Tibial nerve (tissue), 4 donors: Measurements from ENCODE around the gene PSMC1. TPM values are rescaled to one million over a fixed set of nuclear protein-coding genes. Genes with fewer than 3 reads are reported as not detected.
A peak's percentile ranks its signal among the peaks of the same experiment; 100 is the strongest.

Experiments used
- DNase-seq, 2 donors: peaks; one replicate each; pipeline ENCODE4 v3.0.0-alpha.2; 2019; ENCODE audit warnings: low spot score in 2 of 2
- H3K27ac ChIP-seq, 4 donors: fragments of 200-600 bp; sonication (generic) in 3 of 4; one replicate each; pipeline ENCODE4 v1.5.1; 2017 to 2019; ENCODE audit warnings: mild to moderate bottlenecking in 1 of 4
- H3K27me3 ChIP-seq, 2 donors: fragments of 200-600 bp; sonication (generic) in 1 of 2; one replicate each; pipeline versions ENCODE4 v1.5.1 to v1.6.0; 2017 to 2019
- H3K36me3 ChIP-seq, 3 donors: fragments of 200-600 bp; sonication (generic); one replicate each; pipeline ENCODE4 v1.5.1; 2018 to 2019
- H3K4me1 ChIP-seq, 4 donors: fragments of 200-600 bp; sonication (generic) in 3 of 4; one replicate each; pipeline ENCODE4 v1.5.1; 2017 to 2019
- H3K4me3 ChIP-seq, 4 donors: fragments of 200-600 bp; sonication (generic) in 3 of 4; one replicate each; pipeline ENCODE4 v1.5.1; 2017 to 2019; ENCODE audit warnings: mild to moderate bottlenecking in 1 of 4, moderate library complexity in 1 of 4
- H3K9me3 ChIP-seq, 4 donors: fragments of 200-600 bp; sonication (generic) in 3 of 4; one replicate each; pipeline ENCODE4 v1.5.1; 2017 to 2019
- EP300 ChIP-seq, 2 donors: sonication (generic); formaldehyde crosslinking; IDR thresholded peaks; one replicate each; pipeline ENCODE4 v1.6.1; 2017; ENCODE audit warnings: antibody characterized with exemption in 2 of 2, mild to moderate bottlenecking in 1 of 2
- POLR2A ChIP-seq, 2 donors: fragments of 450-650 bp; IDR thresholded peaks; one replicate each; pipeline ENCODE4 v1.6.1; 2017; ENCODE audit warnings: antibody characterized with exemption in 2 of 2, mild to moderate bottlenecking in 2 of 2, moderate library complexity in 2 of 2
- WGBS, 2 donors: methylation state at CpG; one replicate each; pipeline ENCODE4 v1.1.5; 2018; 5-methylcytosine and 5-hydroxymethylcytosine counted together
- total RNA-seq, 4 donors: library from RNA; depleted of rRNA; stranded (reverse); fragments of >200 nt; gene quantifications; one replicate each; pipeline ENCODE4 v1.1.0, GENCODE V29; 2016
- TF ChIP-seq, protein P1 (sequence below), 5 experiments: fragments of 200-600 bp in 3 of 5; fragments of 450-650 bp in 2 of 5; sonication (generic) in 3 of 5; IDR thresholded peaks; one replicate each; pipeline ENCODE4 v1.5.1; 2016 to 2019; ENCODE audit warnings: antibody characterized with exemption in 5 of 5, mild to moderate bottlenecking in 3 of 5, moderate library complexity in 2 of 5

PSMC1 gene
- total RNA-seq, 4 donors from 2014 or later: 48.9 to 108 (median 76.8) TPM

DNA sequence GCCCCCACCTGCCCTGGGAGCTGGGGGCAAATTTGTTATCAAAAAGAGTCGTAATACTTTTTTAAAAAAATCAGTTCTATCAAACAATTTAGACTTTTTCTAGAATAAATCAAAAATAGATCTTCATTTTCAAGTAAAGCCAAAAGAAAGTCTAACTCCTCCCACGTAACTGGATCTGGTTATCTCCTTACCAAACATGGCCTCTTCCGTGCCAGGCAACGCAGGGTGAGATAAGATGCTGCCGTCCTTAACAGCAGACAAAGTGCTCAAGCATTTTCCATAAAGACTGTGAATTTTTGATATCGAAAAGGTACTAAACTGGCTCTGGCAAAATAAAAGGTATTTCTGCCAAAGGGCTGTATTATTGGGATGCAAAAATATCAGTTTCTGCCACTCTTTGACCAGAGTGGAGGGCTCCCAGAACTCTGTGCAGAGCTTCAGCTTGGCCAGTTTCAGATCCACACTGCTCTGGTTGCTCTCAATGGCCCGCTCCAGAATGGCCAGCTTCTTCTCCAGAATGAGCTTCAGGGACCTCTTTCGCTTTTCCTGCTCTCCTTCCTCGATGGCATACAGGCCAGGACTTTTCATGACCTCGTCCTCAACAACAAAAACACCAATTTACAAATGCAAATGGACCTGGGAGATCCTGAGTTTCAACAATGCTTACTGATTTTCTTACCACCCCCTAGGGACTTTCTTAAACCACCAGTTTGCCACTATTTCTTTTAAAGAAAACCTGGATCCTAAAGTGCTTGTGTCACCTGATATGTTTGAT lies 46.4 kb downstream of the PSMC1 start:
- DNase-seq: no peak
- Histone ChIP-seq H3K27me3 (no peaks in the 10 kb centered on the region), H3K27ac (peak overlapping the region in 3 of 4 donors; percentile 31 to 80 (median 40)), H3K9me3 (no peaks in the 10 kb centered on the region), H3K4me1 (peaks cover 0 to 28% (median 6%) of the 10 kb centered on the region in 4 donors), H3K36me3 (peaks cover 3 to 54% (median 6%) of the 10 kb centered on the region in 3 donors), H3K4me3 (no peak overlapping the region)
- TF ChIP-seq EP300 (IDR thresholded peaks at IDR 0.05) (no peak), POLR2A (IDR thresholded peaks at IDR 0.05) (no peak)
- TF ChIP-seq, protein P1, sequence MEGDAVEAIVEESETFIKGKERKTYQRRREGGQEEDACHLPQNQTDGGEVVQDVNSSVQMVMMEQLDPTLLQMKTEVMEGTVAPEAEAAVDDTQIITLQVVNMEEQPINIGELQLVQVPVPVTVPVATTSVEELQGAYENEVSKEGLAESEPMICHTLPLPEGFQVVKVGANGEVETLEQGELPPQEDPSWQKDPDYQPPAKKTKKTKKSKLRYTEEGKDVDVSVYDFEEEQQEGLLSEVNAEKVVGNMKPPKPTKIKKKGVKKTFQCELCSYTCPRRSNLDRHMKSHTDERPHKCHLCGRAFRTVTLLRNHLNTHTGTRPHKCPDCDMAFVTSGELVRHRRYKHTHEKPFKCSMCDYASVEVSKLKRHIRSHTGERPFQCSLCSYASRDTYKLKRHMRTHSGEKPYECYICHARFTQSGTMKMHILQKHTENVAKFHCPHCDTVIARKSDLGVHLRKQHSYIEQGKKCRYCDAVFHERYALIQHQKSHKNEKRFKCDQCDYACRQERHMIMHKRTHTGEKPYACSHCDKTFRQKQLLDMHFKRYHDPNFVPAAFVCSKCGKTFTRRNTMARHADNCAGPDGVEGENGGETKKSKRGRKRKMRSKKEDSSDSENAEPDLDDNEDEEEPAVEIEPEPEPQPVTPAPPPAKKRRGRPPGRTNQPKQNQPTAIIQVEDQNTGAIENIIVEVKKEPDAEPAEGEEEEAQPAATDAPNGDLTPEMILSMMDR (IDR thresholded peaks at IDR 0.05): no peak
- WGBS, 2 donors: 80 to 82% methylated on average over 10 of the region's 10 CpGs

GRCh38 chr14:90303473-90303872 lies 47.1 kb downstream of the PSMC1 start:
- no peak for TF ChIP-seq EP300 (IDR thresholded peaks at IDR 0.05)
- no peak for TF ChIP-seq POLR2A (IDR thresholded peaks at IDR 0.05)
- H3K36me3 ChIP-seq: peaks cover 3 to 50% (median 6%) of the 10 kb centered on the region in 3 donors
- H3K27ac ChIP-seq: no peak overlapping the region

DNA sequence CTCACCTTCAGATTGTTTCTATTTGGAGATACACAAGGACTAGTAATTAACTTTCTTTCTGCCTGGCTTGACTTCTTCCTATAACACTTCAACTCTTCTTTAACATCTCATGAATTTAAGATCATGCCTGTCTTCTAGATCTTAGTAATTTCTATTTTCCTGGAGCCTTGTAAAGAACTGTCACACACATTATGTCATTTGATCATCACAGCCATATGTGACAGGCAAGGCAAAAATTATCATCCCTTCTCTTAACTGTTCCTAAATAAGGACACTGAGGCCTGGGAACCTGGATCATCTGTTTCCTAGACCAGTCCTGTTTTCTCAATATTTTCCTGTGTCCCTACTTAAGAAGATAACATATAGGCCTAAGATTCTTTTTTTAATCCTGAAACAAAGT lies 48.1 kb downstream of the PSMC1 start:
- Histone ChIP-seq H3K27me3 (no peaks in the 10 kb centered on the region), H3K9me3 (no peaks in the 10 kb centered on the region), H3K4me1 (peaks cover 0 to 39% (median 6%) of the 10 kb centered on the region in 4 donors), H3K36me3 (peaks cover 3 to 55% (median 6%) of the 10 kb centered on the region in 3 donors), H3K27ac (no peak overlapping the region), H3K4me3 (no peak overlapping the region)
- DNase-seq: no peak
- TF ChIP-seq POLR2A (IDR thresholded peaks at IDR 0.05) (no peak), EP300 (IDR thresholded peaks at IDR 0.05) (no peak)
- TF ChIP-seq, protein P1 (IDR thresholded peaks at IDR 0.05): no peak

More at GRCh38 chr14:90303473-90303872, 47.1 kb downstream of the PSMC1 start:
- Histone ChIP-seq H3K27me3 (no peaks in the 10 kb centered on the region), H3K4me3 (no peak overlapping the region), H3K4me1 (peaks cover 0 to 35% (median 6%) of the 10 kb centered on the region in 4 donors), H3K9me3 (no peaks in the 10 kb centered on the region)
- no peak for DNase-seq
- WGBS, 2 donors: 93% methylated on average over 4 of the region's 4 CpGs

DNA sequence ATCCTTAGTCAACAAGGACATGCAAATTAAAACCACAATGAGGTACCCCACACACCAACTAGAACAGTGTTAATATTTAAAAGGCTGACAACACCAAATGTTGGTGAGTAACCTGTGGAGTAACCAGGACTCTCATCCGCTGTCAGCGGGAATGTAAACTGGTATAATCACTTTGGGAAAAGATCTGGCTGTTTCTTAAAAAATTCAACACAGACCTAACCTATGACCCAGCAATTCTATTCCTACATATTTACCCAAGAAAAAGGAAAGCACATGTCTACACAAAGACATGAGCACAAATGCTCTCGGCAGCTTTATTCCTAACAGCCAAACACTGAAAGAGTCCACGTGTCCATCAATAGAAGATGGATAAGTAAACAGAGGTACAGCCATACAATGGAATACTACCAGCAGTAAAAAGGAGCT lies 48.8 kb downstream of the PSMC1 start:
- WGBS, 2 donors: 78 to 82% methylated on average over 4 of the region's 4 CpGs
- no peaks in the 10 kb centered on the region for H3K9me3 ChIP-seq
- H3K4me3 ChIP-seq: no peak overlapping the region
- TF ChIP-seq POLR2A (IDR thresholded peaks at IDR 0.05) (no peak), EP300 (IDR thresholded peaks at IDR 0.05) (no peak)
- TF ChIP-seq, protein P1 (IDR thresholded peaks at IDR 0.05): no peak
- no peak for DNase-seq
- H3K27ac ChIP-seq: no peak overlapping the region
- H3K36me3 ChIP-seq: peaks cover 3 to 61% (median 6%) of the 10 kb centered on the region in 3 donors
- no peaks in the 10 kb centered on the region for H3K27me3 ChIP-seq
- H3K4me1 ChIP-seq: peaks cover 0 to 36% (median 6%) of the 10 kb centered on the region in 4 donors

- WGBS, 2 donors: 71 to 78% methylated on average over 7 of the region's 7 CpGs
- no peaks in the 10 kb centered on the region for H3K9me3 ChIP-seq
- H3K4me1 ChIP-seq: peaks cover 0 to 11% (median 0%) of the 10 kb centered on the region in 4 donors
- no peaks in the 10 kb centered on the region for H3K27me3 ChIP-seq
- TF ChIP-seq POLR2A (IDR thresholded peaks at IDR 0.05) (no peak), EP300 (IDR thresholded peaks at IDR 0.05) (no peak)
- TF ChIP-seq, protein P1 (IDR thresholded peaks at IDR 0.05): no peak
- peaks cover 0 to 83% (median 6%) of the 10 kb centered on the region in 3 donors for H3K36me3 ChIP-seq
- no peak overlapping the region for H3K4me3 ChIP-seq
- no peak overlapping the region for H3K27ac ChIP-seq
- no peak for DNase-seq
Measured at GRCh38 chr14:90308561-90308960, 52.2 kb downstream of the PSMC1 start.
